ENCODE measurements around the gene MYO1D. TPM values are rescaled to one million over a fixed set of nuclear protein-coding genes. Genes with fewer than 3 reads are reported as not detected.

MYO1D gene
- total RNA-seq, 1 donor from 2014 or later = 73.3 TPM

DNA sequence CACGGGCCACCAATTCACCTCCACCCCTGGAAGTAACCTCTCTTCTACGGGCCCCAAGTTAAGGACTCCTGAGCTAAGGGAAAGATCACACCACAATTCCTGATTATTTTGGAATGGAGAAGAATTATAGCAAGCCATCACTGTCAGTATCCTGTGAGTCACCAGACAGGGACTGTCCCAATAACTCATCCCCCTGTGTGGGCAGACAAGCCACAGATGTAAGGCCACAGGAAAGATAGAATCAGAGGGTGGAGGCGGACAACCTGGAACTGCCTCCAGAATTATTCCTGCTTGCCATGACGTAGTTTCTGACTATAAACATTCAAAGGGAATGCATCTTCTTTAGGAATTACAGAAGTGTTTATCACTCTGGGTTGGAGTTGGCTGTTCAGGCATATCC lies 5.8 kb upstream of the MYO1D start:
- intact Hi-C loops (cut with DNase I) = no loop called here
- TF ChIP-seq, protein P1, sequence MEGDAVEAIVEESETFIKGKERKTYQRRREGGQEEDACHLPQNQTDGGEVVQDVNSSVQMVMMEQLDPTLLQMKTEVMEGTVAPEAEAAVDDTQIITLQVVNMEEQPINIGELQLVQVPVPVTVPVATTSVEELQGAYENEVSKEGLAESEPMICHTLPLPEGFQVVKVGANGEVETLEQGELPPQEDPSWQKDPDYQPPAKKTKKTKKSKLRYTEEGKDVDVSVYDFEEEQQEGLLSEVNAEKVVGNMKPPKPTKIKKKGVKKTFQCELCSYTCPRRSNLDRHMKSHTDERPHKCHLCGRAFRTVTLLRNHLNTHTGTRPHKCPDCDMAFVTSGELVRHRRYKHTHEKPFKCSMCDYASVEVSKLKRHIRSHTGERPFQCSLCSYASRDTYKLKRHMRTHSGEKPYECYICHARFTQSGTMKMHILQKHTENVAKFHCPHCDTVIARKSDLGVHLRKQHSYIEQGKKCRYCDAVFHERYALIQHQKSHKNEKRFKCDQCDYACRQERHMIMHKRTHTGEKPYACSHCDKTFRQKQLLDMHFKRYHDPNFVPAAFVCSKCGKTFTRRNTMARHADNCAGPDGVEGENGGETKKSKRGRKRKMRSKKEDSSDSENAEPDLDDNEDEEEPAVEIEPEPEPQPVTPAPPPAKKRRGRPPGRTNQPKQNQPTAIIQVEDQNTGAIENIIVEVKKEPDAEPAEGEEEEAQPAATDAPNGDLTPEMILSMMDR (IDR thresholded peaks at IDR 0.05) = no peak
- Histone ChIP-seq H3K4me3 (no peak overlapping the region), H3K9me3 (no peaks in the 10 kb centered on the region), H3K4me1 (peaks cover 8% of the 10 kb centered on the region), H3K27ac (no peak overlapping the region), H3K27me3 (no peaks in the 10 kb centered on the region), H3K36me3 (no peaks in the 10 kb centered on the region)
- DNase-seq = no peak
- peak; percentile 37 for ATAC-seq

DNA sequence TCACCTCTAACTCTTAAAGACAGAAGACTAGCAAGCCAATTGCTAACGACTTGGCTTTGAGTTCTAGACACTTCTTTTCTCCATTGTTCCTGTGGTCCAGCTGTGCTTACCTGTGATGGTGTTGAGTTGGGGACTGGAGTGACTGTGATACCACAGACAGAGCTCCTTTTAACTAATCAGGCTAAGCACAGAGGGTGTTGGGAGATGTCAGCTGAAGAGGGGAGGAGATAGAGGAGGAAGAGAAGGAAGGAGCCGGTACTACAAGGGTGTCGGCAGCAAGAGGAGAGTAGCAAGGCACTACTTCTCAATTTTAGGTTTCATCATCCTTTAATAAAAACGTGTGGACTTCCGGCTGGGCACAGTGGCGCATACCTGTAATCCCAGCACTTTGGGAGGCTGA lies 5.1 kb upstream of the MYO1D start:
- Histone ChIP-seq H3K9me3 (no peaks in the 10 kb centered on the region), H3K4me1 (peaks cover 9% of the 10 kb centered on the region), H3K27ac (no peak overlapping the region), H3K27me3 (no peaks in the 10 kb centered on the region), H3K36me3 (no peaks in the 10 kb centered on the region), H3K4me3 (no peak overlapping the region)
- TF ChIP-seq, protein P1 (IDR thresholded peaks at IDR 0.05) = no peak
- intact Hi-C loops (cut with DNase I) = no loop called here
- DNase-seq (no peak), ATAC-seq (no peak)

DNA sequence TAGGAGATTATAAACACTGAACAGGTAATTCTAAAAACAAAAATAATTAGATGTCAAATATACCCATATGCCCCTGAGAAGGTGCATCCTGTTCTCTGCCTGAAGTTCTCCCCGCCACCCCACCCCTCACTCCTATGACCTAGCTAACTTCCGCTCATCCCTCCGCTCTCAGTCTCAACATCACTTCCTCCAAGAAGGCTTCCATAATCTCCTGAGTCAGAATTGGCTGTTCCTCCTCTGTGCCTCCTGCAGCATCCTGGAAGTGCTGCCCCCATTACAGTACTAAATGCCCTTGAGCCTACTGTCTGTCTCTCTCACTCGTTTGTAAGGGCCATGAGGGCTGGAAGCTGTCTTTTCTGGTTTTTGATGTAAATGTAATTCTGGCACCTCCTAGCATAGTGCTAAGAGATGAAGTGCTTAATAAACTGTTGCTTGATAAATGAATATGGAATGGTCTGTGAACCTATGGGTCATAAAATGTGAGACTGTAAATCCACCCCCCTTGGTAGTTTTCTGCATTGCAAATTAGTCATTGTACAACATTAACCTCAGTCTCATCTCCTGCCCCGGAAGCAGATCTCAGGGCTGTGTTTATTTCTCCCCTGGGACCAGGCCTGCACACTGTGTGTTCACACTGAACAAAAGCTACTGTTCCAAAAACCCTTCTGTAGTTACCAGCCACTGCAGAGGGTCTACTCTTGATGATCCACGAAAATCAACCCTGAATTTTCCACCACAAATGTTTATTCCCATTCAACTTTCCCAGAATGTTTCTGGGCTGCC lies 3.9 kb upstream of the MYO1D start:
- intact Hi-C loops (cut with DNase I) = no loop called here
- peaks cover 9% of the 10 kb centered on the region for H3K4me1 ChIP-seq
- DNase-seq (no peak), ATAC-seq (no peak)
- no peak overlapping the region for H3K4me3 ChIP-seq
- no peaks in the 10 kb centered on the region for H3K36me3 ChIP-seq
- TF ChIP-seq, protein P1 (IDR thresholded peaks at IDR 0.05) = no peak
- no peak overlapping the region for H3K27ac ChIP-seq
- no peaks in the 10 kb centered on the region for H3K9me3 ChIP-seq
- H3K27me3 ChIP-seq = no peaks in the 10 kb centered on the region

DNA sequence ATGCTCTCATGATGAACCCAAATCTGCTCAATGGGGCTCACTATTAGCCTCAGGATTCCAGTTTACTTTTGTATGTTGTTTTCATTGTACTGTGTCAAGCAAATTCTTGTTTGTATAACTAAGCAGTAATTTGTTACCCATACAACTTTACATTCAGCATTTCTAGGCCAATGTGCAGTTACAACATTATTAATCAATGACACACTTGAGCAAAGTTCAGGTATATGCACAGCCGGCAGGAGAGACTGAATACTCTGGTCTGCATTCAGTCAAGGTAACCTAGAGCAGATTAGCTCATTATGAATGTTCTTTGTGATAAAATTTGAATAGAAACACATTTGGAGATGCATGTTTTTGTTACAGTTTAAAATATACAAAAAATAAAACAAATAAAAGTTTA lies 2.2 kb upstream of the MYO1D start:
- no peaks in the 10 kb centered on the region for H3K9me3 ChIP-seq
- peaks cover 13% of the 10 kb centered on the region for H3K4me1 ChIP-seq
- DNase-seq = no peak
- H3K36me3 ChIP-seq = no peaks in the 10 kb centered on the region
- no peak overlapping the region for H3K4me3 ChIP-seq
- H3K27ac ChIP-seq = no peak overlapping the region
- TF ChIP-seq, protein P1 (IDR thresholded peaks at IDR 0.05) = no peak
- no peaks in the 10 kb centered on the region for H3K27me3 ChIP-seq
- no peak for ATAC-seq
- intact Hi-C loops (cut with DNase I) = loop anchor here (10.0 kb wide), 1 partner anchor 94 kb away; no protein-coding TSS in a partner anchor

DNA sequence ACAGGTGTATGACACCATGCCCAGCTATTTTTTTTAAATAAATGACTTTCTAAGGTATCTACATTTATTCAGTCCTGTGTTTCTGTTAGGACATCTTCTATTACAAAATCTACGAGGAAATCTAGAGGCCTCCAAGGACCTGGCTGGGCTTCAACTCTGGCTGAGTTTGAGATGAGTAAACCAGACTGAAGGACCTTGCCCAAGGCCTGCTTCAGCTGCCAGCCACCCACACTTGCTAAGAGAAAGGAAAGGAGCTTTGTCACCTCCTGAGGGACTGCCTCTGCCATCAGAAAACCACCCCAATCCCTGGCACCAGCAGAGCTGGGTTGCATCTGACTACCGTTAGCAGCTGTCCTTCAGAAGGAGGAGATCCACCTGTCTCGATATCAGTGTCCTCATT lies 1.3 kb upstream of the MYO1D start:
- DNase-seq (peak; percentile 83), ATAC-seq (peak; percentile 29)
- TF ChIP-seq, protein P1 (IDR thresholded peaks at IDR 0.05) = no peak
- H3K9me3 ChIP-seq = no peaks in the 10 kb centered on the region
- no peak overlapping the region for H3K27ac ChIP-seq
- no peak overlapping the region for H3K4me3 ChIP-seq
- H3K36me3 ChIP-seq = no peaks in the 10 kb centered on the region
- H3K4me1 ChIP-seq = peaks cover 16% of the 10 kb centered on the region
- H3K27me3 ChIP-seq = no peaks in the 10 kb centered on the region
- intact Hi-C loops (cut with DNase I) = loop anchor here (10.0 kb wide), 1 partner anchor 93 kb away; no protein-coding TSS in a partner anchor

Data from upper lobe of right lung (tissue), 1 donor.